ENCODE data around the gene DUS1L. TPM values are rescaled to one million over a fixed set of nuclear protein-coding genes. Genes with fewer than 3 reads are reported as not detected.

DUS1L gene
- total and polyA plus RNA-seq, 9 donors: 15.0 to 72.4 (median 62.5) TPM

DNA sequence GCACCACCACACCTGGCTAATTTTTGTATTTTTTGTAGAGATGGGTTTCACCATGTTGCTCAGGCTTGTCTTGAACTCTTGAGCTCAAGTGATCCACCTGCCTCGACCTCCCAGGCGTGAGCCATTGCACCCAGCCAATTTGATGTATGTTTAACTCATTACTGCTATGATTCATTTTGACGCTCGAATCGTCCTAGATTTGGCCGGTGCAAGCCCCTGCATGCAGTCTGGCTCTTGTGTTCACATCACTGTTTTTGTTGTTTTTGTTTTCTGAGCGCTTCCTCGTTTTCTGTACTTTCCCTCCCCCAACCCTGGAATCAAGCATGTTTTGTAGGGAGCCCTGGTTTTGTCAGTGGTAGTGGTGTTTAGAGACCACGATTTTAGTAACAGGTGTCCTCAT lies 7.8 kb upstream of the DUS1L start:
- Histone ChIP-seq H3K27ac (no peak overlapping the region), H3K4me1 (ENCODE audit: insufficient read depth) (peaks cover 2% of the 10 kb centered on the region), H3K4me3 (no peak overlapping the region), H3K27me3 (no peaks in the 10 kb centered on the region), H3K9me3 (no peaks in the 10 kb centered on the region), H3K36me3 (no peaks in the 10 kb centered on the region)
- DNase-seq: no peak
- 77 to 83% (median 77%) methylated on average over 9 of the region's 9 CpGs for WGBS, 3 donors
- TF ChIP-seq POLR2A (IDR thresholded peaks at IDR 0.05) (no peak), CTCF (IDR thresholded peaks at IDR 0.05) (no peak), EP300 (IDR thresholded peaks at IDR 0.05) (no peak)
- intact Hi-C loops (cut with DNase I): no loop called here

DNA sequence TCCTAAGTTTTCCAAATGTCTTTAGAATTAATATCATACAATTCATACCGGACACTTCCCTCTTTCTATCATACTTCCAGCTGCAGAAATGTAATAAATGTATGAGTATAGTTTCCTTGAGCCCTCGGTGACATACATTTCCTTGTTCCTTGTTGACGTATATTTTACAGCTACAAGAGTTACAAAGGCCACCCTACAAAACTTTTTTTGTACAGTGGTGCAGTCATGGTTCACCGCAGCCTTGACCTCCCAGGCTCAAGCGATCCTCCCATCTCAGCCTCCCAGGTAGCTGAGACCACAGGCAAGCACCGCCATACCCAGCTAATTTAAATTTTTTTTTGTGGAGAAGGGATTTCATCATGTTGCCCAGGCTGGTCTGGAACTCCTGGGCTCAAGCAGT lies 7.2 kb upstream of the DUS1L start:
- peaks cover 2% of the 10 kb centered on the region for H3K4me1 ChIP-seq (ENCODE audit: insufficient read depth)
- no peak for DNase-seq
- H3K9me3 ChIP-seq: no peaks in the 10 kb centered on the region

GRCh38 chr17:82070611-82071010 lies 5.0 kb upstream of the DUS1L start:
- no peaks in the 10 kb centered on the region for H3K27me3 ChIP-seq
- H3K36me3 ChIP-seq: no peaks in the 10 kb centered on the region
- intact Hi-C loops (cut with DNase I): no loop called here
- H3K9me3 ChIP-seq: no peaks in the 10 kb centered on the region
- TF ChIP-seq CTCF (IDR thresholded peaks at IDR 0.05) (no peak), POLR2A (IDR thresholded peaks at IDR 0.05) (no peak), EP300 (IDR thresholded peaks at IDR 0.05) (no peak)
- peaks cover 3% of the 10 kb centered on the region for H3K4me1 ChIP-seq (ENCODE audit: insufficient read depth)
- H3K4me3 ChIP-seq: no peak overlapping the region
- H3K27ac ChIP-seq: no peak overlapping the region
- DNase-seq: no peak

More for the DNA sequence above, 7.2 kb upstream of the DUS1L start:
- H3K36me3 ChIP-seq: no peaks in the 10 kb centered on the region
- H3K27me3 ChIP-seq: no peaks in the 10 kb centered on the region
- no peak for TF ChIP-seq CTCF (IDR thresholded peaks at IDR 0.05)
- no peak for TF ChIP-seq POLR2A (IDR thresholded peaks at IDR 0.05)
- TF ChIP-seq EP300 (IDR thresholded peaks at IDR 0.05): no peak
- H3K27ac ChIP-seq: no peak overlapping the region
- WGBS, 3 donors: 80 to 85% (median 83%) methylated on average over 6 of the region's 6 CpGs
- H3K4me3 ChIP-seq: no peak overlapping the region
- intact Hi-C loops (cut with DNase I): no loop called here

- intact Hi-C loops (cut with DNase I): no loop called here
- H3K9me3 ChIP-seq: no peaks in the 10 kb centered on the region
- no peak for TF ChIP-seq POLR2A (IDR thresholded peaks at IDR 0.05)
- no peak for DNase-seq
- peak overlapping the region; percentile 95 for H3K4me3 ChIP-seq
- H3K27ac ChIP-seq: peak overlapping the region; percentile 19 to 64
- no peaks in the 10 kb centered on the region for H3K36me3 ChIP-seq
- no peaks in the 10 kb centered on the region for H3K27me3 ChIP-seq
- H3K4me1 ChIP-seq (ENCODE audit: insufficient read depth): peaks cover 6% of the 10 kb centered on the region
- 0 to 1% (median 1%) methylated on average over 31 to 47 of the region's 47 CpGs for WGBS, 3 donors
Measured at GRCh38 chr17:82065193-82065637, 389 bp downstream of the DUS1L start.

DNA sequence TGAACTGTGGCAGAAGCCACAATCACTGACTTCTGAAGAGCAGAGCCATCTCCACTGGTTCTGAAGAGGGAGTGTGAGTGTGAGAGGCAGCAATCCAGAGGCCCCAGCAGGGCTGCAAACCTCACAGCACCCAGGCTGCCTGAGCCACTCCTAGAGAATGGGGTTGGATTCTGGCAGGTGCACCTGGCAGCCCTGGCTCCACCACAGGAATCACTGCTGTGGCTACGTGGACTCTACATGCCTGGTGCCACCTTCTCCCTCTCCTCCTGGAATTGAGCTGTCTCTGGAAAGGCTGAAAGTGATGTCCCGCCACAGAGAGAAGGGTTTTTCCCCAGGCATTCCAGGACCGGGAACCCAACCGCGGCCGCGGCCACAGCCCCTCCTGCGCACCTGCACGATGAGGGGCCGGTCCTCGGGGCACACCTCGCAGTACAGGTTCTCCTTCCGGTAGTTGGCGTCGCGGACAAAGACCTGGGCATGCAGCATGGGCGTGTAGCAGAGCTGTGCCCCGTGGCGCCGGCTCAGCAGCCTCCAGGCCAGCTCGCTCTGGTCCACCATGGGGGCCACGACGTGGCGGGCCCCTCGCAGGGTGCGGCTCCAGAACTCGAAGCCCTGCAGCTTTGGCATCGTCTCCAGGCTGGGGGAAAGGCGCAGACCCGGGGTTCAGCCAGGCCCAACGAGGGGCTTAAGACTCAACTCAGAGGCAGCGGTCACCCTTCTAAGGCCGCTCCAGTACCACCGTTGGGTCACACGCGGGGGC lies 991 bp downstream of the DUS1L start:
- H3K4me3 ChIP-seq: peak overlapping the region; percentile 95
- TF ChIP-seq CTCF (IDR thresholded peaks at IDR 0.05) (no peak), POLR2A (IDR thresholded peaks at IDR 0.05) (no peak)
- no peak for DNase-seq
- no peaks in the 10 kb centered on the region for H3K36me3 ChIP-seq
- H3K27me3 ChIP-seq: no peaks in the 10 kb centered on the region
- intact Hi-C loops (cut with DNase I): no loop called here
- H3K9me3 ChIP-seq: no peaks in the 10 kb centered on the region
- H3K27ac ChIP-seq: peak overlapping the region in 1 of 2 donors; percentile 64
- WGBS, 3 donors: 25 to 59% (median 27%) methylated on average over 16 to 36 of the region's 36 CpGs
- H3K4me1 ChIP-seq (ENCODE audit: insufficient read depth): peaks cover 6% of the 10 kb centered on the region
